ENCODE results near the gene SOWAHA.

SOWAHA gene

GRCh38 chr5:132814503-132815294 is 1.6 kb downstream of the SOWAHA start:
- no peak overlapping the region for H3K4me3 ChIP-seq (ENCODE audit: low read depth, low read length)
- TF ChIP-seq, protein P1, sequence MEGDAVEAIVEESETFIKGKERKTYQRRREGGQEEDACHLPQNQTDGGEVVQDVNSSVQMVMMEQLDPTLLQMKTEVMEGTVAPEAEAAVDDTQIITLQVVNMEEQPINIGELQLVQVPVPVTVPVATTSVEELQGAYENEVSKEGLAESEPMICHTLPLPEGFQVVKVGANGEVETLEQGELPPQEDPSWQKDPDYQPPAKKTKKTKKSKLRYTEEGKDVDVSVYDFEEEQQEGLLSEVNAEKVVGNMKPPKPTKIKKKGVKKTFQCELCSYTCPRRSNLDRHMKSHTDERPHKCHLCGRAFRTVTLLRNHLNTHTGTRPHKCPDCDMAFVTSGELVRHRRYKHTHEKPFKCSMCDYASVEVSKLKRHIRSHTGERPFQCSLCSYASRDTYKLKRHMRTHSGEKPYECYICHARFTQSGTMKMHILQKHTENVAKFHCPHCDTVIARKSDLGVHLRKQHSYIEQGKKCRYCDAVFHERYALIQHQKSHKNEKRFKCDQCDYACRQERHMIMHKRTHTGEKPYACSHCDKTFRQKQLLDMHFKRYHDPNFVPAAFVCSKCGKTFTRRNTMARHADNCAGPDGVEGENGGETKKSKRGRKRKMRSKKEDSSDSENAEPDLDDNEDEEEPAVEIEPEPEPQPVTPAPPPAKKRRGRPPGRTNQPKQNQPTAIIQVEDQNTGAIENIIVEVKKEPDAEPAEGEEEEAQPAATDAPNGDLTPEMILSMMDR (conservative IDR thresholded peaks at IDR 0.05; ENCODE audit: low read depth, low read length): no peak
- DNase-seq (ENCODE audit: low read depth): no peak

DNA sequence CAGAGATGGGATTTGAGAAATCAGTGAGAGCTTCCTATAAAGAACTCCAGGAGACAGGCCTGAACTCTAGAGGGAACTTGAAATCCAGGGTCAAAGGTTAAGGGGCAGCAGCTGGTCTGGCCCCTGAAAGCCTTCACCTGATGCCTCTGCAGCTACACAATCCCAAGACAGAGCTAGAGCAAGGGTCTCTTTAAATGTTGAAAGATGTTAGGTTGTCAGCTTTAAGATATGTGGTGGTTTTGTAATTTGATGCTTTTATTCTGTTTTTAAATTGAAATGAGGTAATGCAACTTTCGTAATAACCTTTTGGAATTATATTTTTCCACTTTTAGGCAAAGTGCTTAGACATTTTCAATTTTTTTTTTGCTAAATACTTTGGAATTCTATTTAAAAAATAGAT is 2.4 kb downstream of the SOWAHA start:
- TF ChIP-seq, protein P1 (conservative IDR thresholded peaks at IDR 0.05; ENCODE audit: low read depth, low read length): no peak
- DNase-seq (ENCODE audit: low read depth): peak; percentile 68
- no peak overlapping the region for H3K4me3 ChIP-seq (ENCODE audit: low read depth, low read length)

GRCh38 chr5:132816083-132816482 is 3.0 kb downstream of the SOWAHA start:
- H3K4me3 ChIP-seq (ENCODE audit: low read depth, low read length): no peak overlapping the region
- no peak for DNase-seq (ENCODE audit: low read depth)
- TF ChIP-seq, protein P1 (conservative IDR thresholded peaks at IDR 0.05; ENCODE audit: low read depth, low read length): no peak

GRCh38 chr5:132816554-132816953 is 3.5 kb downstream of the SOWAHA start:
- TF ChIP-seq, protein P1 (conservative IDR thresholded peaks at IDR 0.05; ENCODE audit: low read depth, low read length): no peak
- DNase-seq (ENCODE audit: low read depth): peak; percentile 30
- H3K4me3 ChIP-seq (ENCODE audit: low read depth, low read length): no peak overlapping the region

- no peak overlapping the region for H3K4me3 ChIP-seq (ENCODE audit: low read depth, low read length)
- TF ChIP-seq, protein P1 (conservative IDR thresholded peaks at IDR 0.05; ENCODE audit: low read depth, low read length): no peak
- no peak for DNase-seq (ENCODE audit: low read depth)
These were observed 3.9 kb downstream of the SOWAHA start for GRCh38 chr5:132817011-132817410.

DNA sequence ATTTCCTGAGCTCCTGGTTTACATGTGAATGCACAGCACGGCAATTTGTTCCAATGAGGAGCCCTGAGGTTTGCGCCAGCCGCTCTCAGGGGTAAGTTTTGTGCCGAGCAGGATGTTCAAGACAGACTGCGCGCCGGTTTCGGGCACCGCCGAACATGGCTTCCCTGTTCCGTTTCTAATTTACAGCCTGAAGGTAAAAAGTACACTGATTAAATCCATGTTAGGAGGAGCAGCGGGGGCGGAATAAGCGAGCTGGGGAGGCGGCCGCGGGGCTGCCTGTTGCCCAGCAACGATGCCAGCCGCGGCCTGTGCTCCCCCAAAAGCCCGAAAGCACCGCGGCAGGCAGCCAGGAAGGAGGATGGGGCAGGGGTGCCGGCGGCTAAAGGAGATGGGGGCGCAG is 6.4 kb downstream of the SOWAHA start:
- TF ChIP-seq, protein P1 (conservative IDR thresholded peaks at IDR 0.05; ENCODE audit: low read depth, low read length): no peak
- peak overlapping the region; percentile 50 for H3K4me3 ChIP-seq (ENCODE audit: low read depth, low read length)
- DNase-seq (ENCODE audit: low read depth): no peak
